GM15510 (cell line): Measurements from ENCODE around the gene RNU1-4.
"Not testable (repeated sequence)": the region's sequence is repeated elsewhere in the genome, so short reads cannot be mapped to it uniquely, and the experiment has no call there.

Experiments
- POLR2A ChIP-seq: IDR thresholded peaks from 3 replicates; pipeline ENCODE4 v1.6.1; 2011; ENCODE audit warnings: borderline replicate concordance; ENCODE audit not compliant: insufficient read length; ENCODE audit errors: extremely low read depth

The RNU1-4 gene

GRCh38 chr1:16740047-16740964 lies at the start of gene RNU1-4:
Gene RNU1-4, plus strand, starts transcription at chr1:16740516.
- TF ChIP-seq POLR2A = not testable (repeated sequence)

- TF ChIP-seq POLR2A = no peak
Observed at GRCh38 chr1:16716691-16717335, 23.5 kb upstream of the RNU1-4 start.

GRCh38 chr1:16717336-16718098 lies 22.8 kb upstream of the RNU1-4 start:
- no peak for TF ChIP-seq POLR2A

DNA sequence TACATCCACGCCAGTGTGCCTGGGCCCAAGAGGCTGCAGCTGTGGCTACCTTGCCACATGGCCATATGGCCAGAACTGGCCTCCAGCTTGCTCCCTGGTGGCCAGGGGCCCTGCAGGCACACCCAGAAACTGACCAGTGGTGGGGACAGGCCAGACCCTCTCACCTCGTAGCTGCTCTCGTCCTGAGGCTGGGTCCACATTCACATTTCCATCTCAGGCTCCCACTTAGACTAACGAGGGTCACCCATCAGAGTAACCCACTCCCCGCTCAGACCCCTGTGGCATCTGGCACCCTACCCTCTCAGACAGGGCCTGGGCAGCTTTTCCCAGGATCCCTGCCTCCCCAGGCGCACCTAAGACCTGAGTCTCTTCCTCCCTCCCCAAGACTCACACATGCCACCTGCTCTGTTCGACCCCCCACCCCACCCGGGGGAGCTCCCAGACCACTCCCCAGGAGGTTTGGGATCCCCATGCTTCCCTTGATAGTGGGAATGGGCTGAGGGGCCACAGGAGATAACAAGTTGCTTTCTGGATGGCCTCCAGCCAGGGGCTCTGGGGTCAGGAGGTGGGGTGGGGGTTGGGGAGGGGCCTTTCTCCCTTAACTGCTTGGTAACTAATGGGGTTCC lies 21.3 kb upstream of the RNU1-4 start:
- TF ChIP-seq POLR2A = no peak

- TF ChIP-seq POLR2A = no peak
Observed at GRCh38 chr1:16719571-16720350, 20.6 kb upstream of the RNU1-4 start.

GRCh38 chr1:16720351-16721223 lies 19.7 kb upstream of the RNU1-4 start:
- no peak for TF ChIP-seq POLR2A

GRCh38 chr1:16721871-16722641 lies 18.3 kb upstream of the RNU1-4 start:
- TF ChIP-seq POLR2A = no peak

- TF ChIP-seq POLR2A = no peak
Observed at GRCh38 chr1:16724718-16725438, 15.4 kb upstream of the RNU1-4 start.

- TF ChIP-seq POLR2A = no peak
Observed at GRCh38 chr1:16727190-16728111, 12.9 kb upstream of the RNU1-4 start.
